ENCODE results near the gene IL31RA.

DNA sequence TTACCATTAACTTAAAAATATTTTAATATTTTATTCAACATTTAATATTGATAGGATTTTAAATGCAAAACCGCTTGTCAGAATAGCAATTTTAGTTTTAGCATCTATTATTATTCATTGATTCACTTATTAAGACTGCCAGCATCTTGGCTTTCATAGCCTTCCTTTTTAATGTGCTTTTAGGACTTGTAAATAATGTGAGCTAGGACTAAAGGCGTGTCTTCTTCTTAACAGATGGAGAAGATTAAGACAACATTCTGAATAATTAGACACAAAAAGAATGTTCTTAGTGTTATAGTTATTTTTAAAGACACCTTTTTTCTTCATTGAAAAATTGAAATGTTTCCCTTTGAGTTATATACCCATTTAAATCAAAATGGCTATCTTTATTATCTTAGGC, 6.9 kb downstream of the IL31RA start:
- TF ChIP-seq, protein P1, sequence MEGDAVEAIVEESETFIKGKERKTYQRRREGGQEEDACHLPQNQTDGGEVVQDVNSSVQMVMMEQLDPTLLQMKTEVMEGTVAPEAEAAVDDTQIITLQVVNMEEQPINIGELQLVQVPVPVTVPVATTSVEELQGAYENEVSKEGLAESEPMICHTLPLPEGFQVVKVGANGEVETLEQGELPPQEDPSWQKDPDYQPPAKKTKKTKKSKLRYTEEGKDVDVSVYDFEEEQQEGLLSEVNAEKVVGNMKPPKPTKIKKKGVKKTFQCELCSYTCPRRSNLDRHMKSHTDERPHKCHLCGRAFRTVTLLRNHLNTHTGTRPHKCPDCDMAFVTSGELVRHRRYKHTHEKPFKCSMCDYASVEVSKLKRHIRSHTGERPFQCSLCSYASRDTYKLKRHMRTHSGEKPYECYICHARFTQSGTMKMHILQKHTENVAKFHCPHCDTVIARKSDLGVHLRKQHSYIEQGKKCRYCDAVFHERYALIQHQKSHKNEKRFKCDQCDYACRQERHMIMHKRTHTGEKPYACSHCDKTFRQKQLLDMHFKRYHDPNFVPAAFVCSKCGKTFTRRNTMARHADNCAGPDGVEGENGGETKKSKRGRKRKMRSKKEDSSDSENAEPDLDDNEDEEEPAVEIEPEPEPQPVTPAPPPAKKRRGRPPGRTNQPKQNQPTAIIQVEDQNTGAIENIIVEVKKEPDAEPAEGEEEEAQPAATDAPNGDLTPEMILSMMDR (conservative IDR thresholded peaks at IDR 0.05; ENCODE audit: low read length): no peak
- TF ChIP-seq EZH2phosphoT487 (IDR thresholded peaks at IDR 0.05; ENCODE audit: borderline replicate concordance, low read depth, low read length): no peak

Measured in OCI-LY7 (cell line).